ENCODE results near the gene MINDY1. TPM values are rescaled to one million over a fixed set of nuclear protein-coding genes. Genes with fewer than 3 reads are reported as not detected.

MINDY1 gene
- total RNA-seq, 1 donor from 2014 or later, result 28.5 TPM

GRCh38 chr1:150999926-151000325 lies 6.8 kb downstream of the MINDY1 start:
- Mint-ChIP-seq H3K4me3 (no peak overlapping the region), H3K27me3 (no peaks in the 10 kb centered on the region), H3K27ac (no peak overlapping the region), H3K9me3 (no peaks in the 10 kb centered on the region), H3K4me1 (ENCODE audit: unreplicated experiment) (peaks cover 13% of the 10 kb centered on the region), H3K36me3 (peaks cover 14% of the 10 kb centered on the region)
- TF ChIP-seq, protein P1, sequence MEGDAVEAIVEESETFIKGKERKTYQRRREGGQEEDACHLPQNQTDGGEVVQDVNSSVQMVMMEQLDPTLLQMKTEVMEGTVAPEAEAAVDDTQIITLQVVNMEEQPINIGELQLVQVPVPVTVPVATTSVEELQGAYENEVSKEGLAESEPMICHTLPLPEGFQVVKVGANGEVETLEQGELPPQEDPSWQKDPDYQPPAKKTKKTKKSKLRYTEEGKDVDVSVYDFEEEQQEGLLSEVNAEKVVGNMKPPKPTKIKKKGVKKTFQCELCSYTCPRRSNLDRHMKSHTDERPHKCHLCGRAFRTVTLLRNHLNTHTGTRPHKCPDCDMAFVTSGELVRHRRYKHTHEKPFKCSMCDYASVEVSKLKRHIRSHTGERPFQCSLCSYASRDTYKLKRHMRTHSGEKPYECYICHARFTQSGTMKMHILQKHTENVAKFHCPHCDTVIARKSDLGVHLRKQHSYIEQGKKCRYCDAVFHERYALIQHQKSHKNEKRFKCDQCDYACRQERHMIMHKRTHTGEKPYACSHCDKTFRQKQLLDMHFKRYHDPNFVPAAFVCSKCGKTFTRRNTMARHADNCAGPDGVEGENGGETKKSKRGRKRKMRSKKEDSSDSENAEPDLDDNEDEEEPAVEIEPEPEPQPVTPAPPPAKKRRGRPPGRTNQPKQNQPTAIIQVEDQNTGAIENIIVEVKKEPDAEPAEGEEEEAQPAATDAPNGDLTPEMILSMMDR (conservative IDR thresholded peaks at IDR 0.05), result no peak
- DNase-seq (ENCODE audit: extremely low spot score, unreplicated experiment), result no peak

- Mint-ChIP-seq H3K9me3 (no peaks in the 10 kb centered on the region), H3K4me1 (ENCODE audit: unreplicated experiment) (peaks cover 13% of the 10 kb centered on the region), H3K27ac (no peak overlapping the region), H3K36me3 (peaks cover 14% of the 10 kb centered on the region), H3K27me3 (no peaks in the 10 kb centered on the region), H3K4me3 (no peak overlapping the region)
- TF ChIP-seq, protein P1 (conservative IDR thresholded peaks at IDR 0.05), result no peak
- no peak for DNase-seq (ENCODE audit: extremely low spot score, unreplicated experiment)
Measured at GRCh38 chr1:150999051-150999674, 7.5 kb downstream of the MINDY1 start.

- TF ChIP-seq, protein P1 (conservative IDR thresholded peaks at IDR 0.05), result no peak
- Mint-ChIP-seq H3K36me3 (peaks cover 14% of the 10 kb centered on the region), H3K27ac (no peak overlapping the region), H3K9me3 (no peaks in the 10 kb centered on the region), H3K4me1 (ENCODE audit: unreplicated experiment) (peaks cover 11% of the 10 kb centered on the region), H3K4me3 (no peak overlapping the region), H3K27me3 (no peaks in the 10 kb centered on the region)
- no peak for DNase-seq (ENCODE audit: extremely low spot score, unreplicated experiment)
Measured at GRCh38 chr1:150997949-150998348, 8.8 kb downstream of the MINDY1 start.

DNA sequence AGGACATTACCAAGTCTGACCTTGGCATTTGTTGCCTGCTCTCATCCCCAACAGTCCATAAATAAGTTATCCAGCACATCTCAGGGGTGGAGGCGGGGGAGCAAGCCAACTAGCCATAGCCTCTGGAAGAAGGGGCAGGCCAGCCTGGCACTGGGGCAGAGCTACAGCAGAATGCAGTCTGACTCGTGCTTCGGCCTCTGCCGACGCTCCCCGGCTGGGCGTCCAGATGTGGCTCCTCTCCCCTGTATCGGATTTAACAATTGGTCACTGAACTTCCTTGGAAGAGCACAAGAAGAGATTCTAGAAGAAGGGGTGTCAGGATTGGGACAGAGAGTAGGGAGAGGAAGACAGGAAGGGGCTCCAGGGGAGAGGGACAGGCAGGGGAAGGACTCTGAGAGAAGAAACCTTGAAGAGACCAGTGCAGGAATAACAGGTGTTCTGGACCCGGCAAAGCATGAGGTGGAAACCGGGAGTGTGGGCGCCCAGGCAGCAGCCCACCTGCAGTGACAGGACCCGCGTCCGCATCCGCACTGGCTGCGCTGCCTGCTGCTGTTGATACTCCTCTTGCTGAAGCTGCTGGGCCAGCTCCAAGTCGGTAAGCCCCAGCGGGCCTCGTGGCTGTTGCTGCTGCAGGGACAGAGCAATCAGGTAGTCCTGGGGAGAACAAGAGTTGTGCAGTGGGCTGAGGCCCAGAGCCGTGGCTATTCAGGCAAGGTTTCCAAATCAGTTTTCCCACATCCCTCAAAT lies 9.4 kb downstream of the MINDY1 start:
- H3K4me1 Mint-ChIP-seq (ENCODE audit: unreplicated experiment), result peaks cover 6% of the 10 kb centered on the region
- peaks cover 10% of the 10 kb centered on the region for H3K36me3 Mint-ChIP-seq
- TF ChIP-seq, protein P1 (conservative IDR thresholded peaks at IDR 0.05), result no peak
- no peaks in the 10 kb centered on the region for H3K9me3 Mint-ChIP-seq
- no peak overlapping the region for H3K27ac Mint-ChIP-seq
- no peaks in the 10 kb centered on the region for H3K27me3 Mint-ChIP-seq
- H3K4me3 Mint-ChIP-seq, result no peak overlapping the region
- DNase-seq (ENCODE audit: extremely low spot score, unreplicated experiment), result no peak

- H3K4me1 Mint-ChIP-seq (ENCODE audit: unreplicated experiment), result no peaks in the 10 kb centered on the region
- no peak for DNase-seq (ENCODE audit: extremely low spot score, unreplicated experiment)
- H3K27ac Mint-ChIP-seq, result peak overlapping the region; percentile 29
- peaks cover 5% of the 10 kb centered on the region for H3K36me3 Mint-ChIP-seq
- no peaks in the 10 kb centered on the region for H3K27me3 Mint-ChIP-seq
- TF ChIP-seq, protein P1 (conservative IDR thresholded peaks at IDR 0.05), result peak; percentile 90
- H3K9me3 Mint-ChIP-seq, result no peaks in the 10 kb centered on the region
- no peak overlapping the region for H3K4me3 Mint-ChIP-seq
Measured at GRCh38 chr1:150995896-150996295, 10.8 kb downstream of the MINDY1 start.
